Fibroblast of skin of right biceps (primary cell): Measurements from ENCODE around the gene ADAM19.

Experiments used
- DNase-seq: peaks from one replicate; pipeline ENCODE4 v3.0.0-alpha.2; 2013

Gene ADAM19

DNA sequence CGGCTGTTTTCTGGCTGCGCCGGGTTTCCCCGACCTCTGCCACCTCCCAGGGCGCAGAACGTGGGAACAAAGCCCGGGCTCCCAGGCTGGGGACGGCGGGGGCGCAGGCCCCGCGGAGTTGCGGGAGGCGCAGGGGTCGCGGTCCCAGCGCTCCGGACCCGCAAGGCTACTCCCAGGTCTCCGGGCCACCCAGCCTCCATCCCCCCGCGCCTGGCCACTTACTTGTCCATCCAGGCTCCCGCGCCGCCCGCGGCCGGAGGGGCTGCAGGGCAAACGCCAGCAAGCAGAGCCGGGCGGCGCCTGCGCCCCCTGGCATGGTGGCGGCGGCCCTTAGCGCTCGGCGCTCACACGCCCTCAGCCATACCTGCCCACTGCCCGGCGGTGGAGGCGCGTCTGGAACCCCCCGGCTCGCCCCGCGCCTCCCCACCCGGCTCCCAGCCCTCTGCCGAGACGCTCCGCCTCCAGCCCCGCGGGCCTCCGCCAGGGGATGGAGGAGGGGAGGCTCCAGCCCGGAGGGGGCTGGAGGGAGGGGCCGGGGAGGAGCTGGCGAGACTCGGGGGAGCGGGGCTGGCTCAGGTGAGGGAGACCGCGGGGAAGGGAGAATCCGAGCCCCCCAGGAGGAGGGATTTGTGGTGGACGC lies at the start of gene ADAM19:
ADAM19 (minus strand) TSS at position 395 of the 640 bp plus-strand sequence; CDS start at position 316, 79 bp downstream.
- DNase-seq, result peak; percentile 84

- no peak for DNase-seq
Observed at GRCh38 chr5:157624144-157624543, 48.6 kb upstream of the ADAM19 start.

- DNase-seq, result no peak
Observed at GRCh38 chr5:157620776-157621175, 45.2 kb upstream of the ADAM19 start.

GRCh38 chr5:157618191-157618765 lies 42.7 kb upstream of the ADAM19 start:
- no peak for DNase-seq

DNA sequence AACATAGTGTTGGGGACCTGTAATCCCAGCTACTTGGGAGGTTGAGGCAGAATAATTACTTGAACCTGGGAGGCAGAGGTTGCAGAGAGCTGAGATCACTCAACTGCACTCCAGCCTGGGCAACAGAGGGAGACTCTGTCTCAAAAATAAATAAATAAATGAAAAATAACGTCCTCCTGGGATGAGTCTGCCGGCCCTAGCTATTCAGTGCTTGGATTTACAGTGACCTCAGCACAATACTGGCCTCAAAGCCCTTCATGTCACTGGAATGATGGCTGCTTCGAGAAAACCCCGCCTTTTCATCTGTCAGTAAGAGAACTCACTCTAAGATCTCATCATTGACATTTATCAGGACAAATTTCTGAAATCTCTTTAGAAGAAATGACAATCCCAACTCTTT lies 41.2 kb upstream of the ADAM19 start:
- DNase-seq, result no peak

DNA sequence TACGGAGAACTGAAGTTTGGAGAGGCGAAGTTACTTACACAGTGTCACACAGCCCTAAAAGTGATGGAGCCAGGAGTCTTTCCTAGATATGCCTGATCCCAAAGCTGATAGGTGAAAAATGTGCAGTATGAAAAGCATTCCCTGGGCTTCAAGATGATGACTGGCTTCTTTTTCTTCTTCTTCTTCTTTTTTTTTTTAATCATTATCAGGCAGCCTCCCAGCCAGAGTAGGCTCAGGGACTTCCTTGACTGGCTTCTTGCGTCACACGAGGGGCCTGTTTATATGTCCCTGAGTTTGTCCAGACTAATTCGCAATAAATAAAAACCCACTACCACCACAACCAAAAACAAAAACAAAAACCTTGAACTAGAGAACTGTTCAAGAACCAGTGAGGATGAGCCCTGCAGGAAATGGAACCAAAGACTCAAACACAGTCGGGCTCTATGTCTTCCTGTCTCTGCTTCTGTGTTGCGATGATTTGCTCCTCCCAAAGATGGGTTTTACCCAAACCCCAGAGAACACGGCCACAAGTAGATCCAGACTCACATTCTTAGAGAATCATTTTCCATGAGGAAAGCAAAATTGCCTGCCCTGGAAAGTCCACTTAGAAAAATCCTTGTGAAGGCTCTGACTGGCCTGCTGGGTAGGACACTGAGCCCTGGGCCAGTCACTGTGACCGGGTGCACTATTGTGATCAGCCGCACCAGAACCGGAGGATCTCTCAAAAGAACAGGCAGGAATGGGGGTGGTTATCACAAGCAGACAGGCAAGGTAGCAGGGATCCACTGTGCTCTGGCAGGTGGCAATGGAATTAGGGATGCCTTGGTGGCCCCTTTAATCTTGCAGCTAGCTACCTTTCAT lies 38.0 kb upstream of the ADAM19 start:
- no peak for DNase-seq

DNA sequence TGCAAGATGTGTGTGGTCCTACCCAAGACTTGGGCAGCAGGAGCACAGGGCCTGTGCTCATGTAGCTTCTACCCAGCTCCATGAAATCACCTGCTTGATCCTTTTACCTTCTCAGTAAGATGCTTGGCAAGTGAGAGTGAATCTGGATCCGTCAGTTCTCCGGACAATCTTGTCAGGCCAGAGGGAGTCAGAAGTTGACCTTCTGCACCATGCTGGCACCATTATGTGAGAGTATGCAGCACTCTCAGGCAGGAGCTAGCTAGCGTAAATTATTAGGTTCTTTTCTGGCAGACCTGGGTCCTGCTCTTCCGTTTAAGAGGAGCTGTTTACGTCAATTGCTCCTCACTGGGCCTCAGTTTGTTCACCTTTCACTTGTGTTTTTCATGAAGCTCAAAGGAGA lies 37.0 kb upstream of the ADAM19 start:
- no peak for DNase-seq

GRCh38 chr5:157611571-157612476 lies 36.2 kb upstream of the ADAM19 start:
- DNase-seq, result no peak

DNA sequence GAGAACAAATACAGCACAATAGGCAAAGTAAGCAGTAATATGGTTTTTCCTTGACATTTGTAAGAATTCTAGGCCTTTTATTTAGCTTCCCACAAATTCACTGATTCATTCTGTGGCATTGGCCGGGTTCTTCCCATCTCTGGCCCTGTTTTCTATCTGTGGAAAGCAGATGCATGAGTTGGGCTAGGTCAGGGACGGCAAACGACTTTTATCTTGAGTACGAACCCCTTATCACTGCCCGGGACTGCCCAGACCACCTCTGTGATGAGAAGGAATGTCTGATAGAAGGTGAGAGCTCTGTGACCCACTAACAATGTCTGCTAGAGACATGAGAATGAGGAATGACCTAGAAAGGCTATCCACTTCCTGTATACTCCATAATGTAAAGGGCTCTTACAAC lies 35.4 kb upstream of the ADAM19 start:
- no peak for DNase-seq

DNA sequence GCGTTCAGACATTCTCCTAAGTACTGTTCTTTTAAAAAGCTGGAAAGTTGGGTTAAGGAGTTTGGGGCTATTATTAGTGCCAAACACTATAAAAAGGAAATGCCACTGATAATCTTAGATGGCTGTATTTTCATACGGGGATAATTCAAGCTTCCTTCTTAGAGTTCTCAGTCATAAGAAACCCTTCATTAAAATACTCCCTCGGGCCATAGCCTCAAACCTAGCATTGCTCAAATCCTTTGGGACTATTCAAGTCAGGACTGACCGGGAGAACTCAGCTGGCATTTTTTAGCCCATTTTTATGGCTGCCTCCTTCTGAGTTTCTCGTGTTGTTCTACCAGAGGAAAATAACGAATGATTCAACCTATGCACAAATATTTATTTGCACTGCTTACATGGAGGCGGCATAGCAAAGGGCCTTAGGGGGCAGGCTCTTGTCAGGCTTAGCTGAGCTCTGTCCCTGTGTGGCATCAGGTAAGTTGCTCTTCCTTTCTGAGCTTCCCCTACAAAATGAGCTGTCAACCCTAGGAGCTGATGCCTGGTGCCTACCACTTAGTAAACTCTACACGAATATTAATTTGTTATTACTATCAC lies 33.5 kb upstream of the ADAM19 start:
- DNase-seq, result no peak

DNA sequence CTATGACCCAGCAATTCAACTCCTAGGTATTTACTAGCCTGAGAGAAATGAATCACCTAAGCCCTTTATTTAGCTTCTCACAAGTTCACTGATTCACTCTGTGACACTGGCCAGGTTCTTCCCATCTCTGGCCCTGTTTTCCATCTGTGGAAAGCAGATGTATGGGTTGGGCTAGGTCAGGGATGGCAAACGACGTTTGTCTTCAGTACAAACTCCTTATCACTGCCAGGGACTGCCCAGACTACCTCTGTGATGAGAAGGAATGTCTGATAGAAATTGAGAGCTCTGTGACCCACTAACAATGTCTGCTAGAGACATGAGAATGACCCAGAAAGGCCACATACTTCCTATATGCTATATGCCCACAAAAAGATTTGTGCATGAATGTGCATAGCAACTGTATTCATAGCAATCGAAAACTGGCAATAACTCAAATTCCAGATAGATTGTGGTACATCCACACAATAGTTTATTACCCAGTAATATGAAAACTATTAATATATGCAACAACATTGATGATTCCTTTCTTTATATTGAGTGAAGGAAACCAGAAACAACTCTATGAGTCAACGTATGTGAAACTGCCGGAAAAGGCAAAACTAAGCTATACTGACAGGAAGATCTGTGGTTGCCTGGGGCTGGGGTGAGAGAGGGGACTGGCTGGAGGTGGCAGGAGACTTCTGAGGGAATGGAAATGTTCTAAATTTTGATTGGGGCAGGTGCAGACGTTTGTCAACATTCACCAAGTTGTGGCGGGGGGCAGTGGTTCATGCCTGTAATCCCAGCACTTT lies 32.0 kb upstream of the ADAM19 start:
- DNase-seq, result peak; percentile 87

DNA sequence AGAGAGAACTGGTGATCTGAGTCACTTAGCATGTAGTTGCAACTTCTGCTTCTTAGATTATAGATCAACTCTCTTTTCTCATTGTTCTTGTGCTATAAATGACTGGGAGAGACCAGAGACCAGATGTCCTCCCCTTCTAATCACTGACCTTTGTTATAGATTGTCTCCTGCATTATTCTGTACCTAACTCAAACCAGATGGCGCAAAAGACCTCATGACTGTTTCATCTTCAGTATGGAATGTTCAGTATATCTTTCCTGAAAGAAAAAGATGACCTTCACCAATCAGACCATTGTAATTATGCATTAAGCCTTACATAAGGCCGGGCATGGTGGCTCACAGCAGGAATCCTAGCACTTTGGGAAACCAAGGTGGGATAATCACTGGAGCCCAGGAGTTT lies 30.5 kb upstream of the ADAM19 start:
- DNase-seq, result peak; percentile 44

DNA sequence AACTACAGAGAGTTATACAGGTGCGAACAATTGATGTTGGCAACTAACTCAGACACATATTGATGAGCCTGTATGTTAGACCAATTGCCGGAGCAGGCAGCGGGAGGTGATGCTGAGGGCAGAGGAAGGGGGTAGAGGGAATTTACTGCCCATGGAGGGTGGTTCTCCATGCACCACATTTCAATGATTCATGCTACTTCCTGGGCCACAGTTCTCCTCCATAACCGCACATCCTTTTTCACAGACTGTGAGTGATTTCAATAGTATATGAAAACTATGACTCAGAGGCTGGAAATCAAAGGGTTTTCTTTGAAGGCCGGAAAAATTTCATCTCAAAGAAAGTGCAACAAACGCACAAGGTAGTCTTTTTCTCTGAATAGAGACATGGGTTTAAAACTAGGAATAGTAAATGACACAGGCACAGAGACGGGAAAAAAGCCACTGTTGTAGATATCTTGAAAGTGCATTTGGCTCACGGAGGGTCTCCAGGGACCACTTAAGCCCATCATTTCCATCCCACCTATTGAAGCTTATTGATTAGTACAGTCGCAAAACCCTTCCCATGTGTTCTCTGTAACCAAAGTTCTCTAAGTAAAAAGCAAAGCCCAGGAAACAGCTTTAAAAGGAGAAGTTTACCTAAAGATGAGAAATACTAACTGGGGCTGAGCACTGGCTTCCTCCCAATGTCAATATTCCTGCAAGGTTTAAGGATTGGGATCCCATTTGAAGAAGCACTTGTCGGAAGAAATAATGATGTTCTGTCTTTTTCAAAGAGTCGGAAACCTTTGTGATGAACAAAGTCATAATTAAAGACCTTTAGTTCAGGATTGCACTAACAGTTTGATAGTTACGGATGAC lies 28.0 kb upstream of the ADAM19 start:
- peak; percentile 93 for DNase-seq

DNA sequence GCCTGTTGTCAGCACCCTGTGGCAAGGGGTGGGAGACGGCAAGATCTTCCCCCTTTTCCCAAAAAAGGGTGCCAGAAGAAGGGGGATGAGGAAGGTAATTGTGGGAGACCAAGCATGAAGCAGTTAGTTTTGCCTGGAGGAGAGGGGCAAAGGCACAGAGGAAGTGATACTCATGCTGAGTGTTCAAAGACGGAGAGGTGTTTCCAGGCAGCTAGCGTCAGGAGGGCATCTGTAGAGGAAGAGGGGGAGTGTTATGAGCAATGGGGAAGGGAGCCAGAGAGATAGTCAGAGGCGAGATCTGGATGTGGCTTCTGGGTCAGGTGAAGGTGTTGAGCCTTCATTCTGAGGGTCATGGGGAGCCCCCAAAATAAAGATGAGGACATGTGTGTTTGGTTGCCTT lies 26.9 kb upstream of the ADAM19 start:
- peak; percentile 51 for DNase-seq

DNA sequence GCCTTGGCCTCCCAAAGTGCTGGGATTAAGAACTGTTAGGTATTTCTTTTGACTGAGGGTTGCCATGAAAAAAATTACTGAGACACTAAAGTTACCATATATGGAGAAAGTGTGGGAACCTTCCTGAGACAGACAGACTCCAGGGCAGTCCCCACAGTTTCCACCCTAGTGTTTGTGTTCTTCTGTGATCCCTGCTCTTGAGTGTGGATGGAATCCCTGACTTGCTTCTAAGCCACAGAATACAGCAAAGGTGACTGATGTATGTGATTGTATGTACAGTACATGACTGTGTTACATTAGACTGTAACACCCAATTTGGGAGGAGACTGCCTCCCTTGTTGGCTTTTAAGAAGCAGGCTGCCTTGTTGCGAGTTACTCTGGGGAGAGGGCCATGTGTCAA lies 24.7 kb upstream of the ADAM19 start:
- DNase-seq, result no peak

DNA sequence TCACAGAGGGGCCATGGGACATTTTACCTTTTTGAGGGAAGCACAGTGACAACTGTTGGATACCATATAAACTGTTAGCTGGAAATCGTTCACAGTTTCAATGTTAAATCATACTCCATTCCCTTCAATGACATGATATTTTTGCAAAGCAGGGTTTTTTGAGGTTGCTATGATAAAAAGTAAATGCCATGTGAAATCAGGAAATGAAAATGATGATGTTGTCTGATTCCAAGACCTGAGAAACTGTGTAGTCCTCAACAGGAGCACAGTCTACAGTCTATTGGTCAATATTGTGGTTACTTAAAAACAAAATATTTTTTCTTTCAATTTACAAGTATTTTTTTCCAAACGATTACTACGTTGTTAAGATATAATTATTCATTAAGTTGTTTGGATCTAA lies 24.0 kb upstream of the ADAM19 start:
- DNase-seq, result no peak

DNA sequence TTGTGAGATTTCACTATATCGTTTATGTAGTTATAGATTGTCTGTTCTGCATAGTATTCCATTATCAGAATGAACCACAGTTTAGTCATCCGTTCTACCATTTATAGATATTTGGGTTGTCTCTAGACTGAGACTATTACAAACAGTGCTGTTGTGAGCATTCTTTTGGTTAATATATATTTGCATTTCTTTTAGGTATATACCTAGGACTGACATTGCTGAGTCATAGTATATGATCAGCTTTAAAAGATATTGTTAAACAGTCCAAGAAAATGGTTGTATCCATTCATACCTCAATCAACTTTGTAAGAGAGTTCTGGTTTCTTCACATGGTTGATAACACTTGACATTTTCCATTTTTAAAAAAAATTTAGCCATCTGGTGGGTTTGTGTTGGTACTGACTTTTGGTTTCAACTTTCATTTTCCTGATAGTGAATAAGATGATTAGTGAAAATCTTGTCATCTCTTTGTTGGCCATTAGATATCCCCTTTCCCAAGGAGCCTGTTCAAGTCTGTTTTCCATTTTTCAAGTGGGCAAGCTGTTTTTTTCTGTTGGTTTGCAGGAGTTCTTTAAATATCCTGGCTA lies 22.9 kb upstream of the ADAM19 start:
- DNase-seq, result no peak

DNA sequence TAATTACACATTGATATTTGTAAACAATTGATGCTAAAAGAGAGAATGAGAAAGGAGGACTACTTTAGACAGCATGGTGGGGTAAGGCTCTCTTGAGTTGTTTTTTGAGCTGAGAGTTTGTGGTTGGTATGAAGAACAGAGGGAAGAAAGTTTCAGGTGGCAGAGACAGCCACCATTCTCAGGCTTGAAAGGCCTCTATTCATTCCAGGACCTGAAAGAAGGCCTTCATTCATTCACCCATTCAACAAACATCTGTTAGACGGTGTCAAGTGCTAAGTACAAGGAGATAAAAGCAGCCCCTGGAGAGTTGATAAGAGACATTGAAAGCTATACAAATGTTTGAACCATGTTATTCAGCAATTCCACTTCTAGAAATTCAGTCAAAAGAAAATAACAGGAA lies 21.7 kb upstream of the ADAM19 start:
- DNase-seq, result no peak

- no peak for DNase-seq
Observed at GRCh38 chr5:157596487-157596886, 20.9 kb upstream of the ADAM19 start.
